ENCODE results near the gene ZSCAN12.

The ZSCAN12 gene

DNA sequence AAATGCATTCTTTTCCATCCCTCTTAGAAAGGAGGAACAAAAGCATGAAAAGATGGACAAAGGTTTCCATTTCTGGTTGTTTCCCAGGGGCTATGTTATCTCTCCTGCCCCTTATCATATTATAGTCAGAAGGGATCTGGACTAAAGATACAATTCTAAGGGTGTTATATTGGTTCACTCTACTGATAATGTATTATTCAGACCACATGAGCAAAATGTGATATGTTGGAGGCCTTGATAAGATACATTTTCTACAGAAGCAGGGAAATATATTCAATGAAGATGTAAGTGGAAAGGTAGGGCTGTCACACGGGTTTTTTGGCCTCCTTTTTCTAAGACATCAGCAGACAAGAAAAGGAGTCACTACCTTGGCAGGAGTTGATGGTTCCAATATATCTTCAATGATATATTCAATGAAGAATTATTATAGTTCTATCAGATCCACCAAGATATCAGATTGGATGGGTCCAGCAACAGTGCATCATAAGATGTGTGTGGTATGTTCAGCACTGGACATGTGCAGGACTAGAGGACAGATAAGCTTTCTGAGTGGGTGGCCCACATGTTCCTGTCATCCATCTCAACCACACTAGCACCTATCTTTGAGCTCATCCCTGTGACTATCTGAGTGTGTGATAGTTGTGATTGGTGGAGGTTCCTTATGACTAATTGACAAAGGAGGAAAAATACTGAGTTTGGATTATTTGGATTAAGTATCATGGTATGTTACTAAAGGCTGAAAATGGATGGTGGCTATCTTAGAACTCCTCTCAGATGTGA lies 55.5 kb downstream of the ZSCAN12 start:
- Histone ChIP-seq H3K36me3 (ENCODE audit: control insufficient read depth, insufficient read depth, low read length) (no peaks in the 10 kb centered on the region), H3K27me3 (ENCODE audit: control insufficient read depth, insufficient read depth, low read length) (no peaks in the 10 kb centered on the region), H3K4me1 (ENCODE audit: control insufficient read depth, insufficient read depth, low read length) (no peaks in the 10 kb centered on the region), H3K4me3 (ENCODE audit: low read length) (no peak overlapping the region), H3K27ac (ENCODE audit: low read length) (no peak overlapping the region), H3K9me3 (ENCODE audit: control insufficient read depth, insufficient read depth, low read length) (no peaks in the 10 kb centered on the region)
- no peak for DNase-seq (ENCODE audit: low read depth, low spot score)
- WGBS (ENCODE audit: insufficient coverage, insufficient read length), result no CpG with 5 or more reads among the region's 1 CpG

DNA sequence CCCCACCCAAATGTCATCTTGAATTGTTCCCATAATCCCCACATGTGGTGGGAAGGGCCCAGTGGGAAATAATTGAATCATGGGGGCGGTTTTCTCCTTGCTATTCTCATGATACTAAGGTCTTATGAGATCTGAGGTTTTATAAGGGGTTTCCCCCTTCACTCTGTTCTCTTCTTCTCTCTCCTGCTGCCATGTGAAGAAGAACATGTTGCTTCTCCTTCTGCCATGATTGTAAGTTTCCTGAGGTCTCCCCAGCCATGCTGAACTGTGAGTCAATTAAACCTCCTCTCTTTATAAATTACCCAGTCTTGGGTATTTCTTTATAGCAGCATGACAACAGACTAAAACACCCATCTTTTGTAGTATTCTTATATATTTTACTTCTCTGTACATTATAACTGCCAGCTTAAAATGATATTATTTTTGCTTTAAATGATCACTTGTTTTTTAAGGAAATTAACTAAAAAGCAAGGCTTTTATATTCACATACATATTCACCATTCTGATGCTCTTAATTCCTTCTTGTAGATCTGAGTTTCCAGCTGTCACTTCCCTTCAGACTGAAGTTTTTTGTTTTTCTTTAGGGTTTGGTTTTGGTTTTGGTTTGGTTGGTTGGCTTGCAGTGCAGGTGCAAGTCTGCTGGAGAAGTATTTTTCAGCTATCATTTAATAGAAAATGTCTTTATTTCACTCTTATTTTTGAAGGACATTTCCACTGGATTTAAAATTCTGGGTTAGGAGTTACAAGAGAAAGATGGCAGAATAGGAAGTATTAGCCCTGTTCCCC lies 59.0 kb downstream of the ZSCAN12 start:
- H3K4me1 ChIP-seq (ENCODE audit: control insufficient read depth, insufficient read depth, low read length), result no peaks in the 10 kb centered on the region
- no peaks in the 10 kb centered on the region for H3K36me3 ChIP-seq (ENCODE audit: control insufficient read depth, insufficient read depth, low read length)
- no CpG with 5 or more reads among the region's 1 CpG for WGBS (ENCODE audit: insufficient coverage, insufficient read length)
- no peaks in the 10 kb centered on the region for H3K9me3 ChIP-seq (ENCODE audit: control insufficient read depth, insufficient read depth, low read length)
- no peak overlapping the region for H3K27ac ChIP-seq (ENCODE audit: low read length)
- DNase-seq (ENCODE audit: low read depth, low spot score), result no peak
- H3K4me3 ChIP-seq (ENCODE audit: low read length), result no peak overlapping the region
- H3K27me3 ChIP-seq (ENCODE audit: control insufficient read depth, insufficient read depth, low read length), result no peaks in the 10 kb centered on the region

DNA sequence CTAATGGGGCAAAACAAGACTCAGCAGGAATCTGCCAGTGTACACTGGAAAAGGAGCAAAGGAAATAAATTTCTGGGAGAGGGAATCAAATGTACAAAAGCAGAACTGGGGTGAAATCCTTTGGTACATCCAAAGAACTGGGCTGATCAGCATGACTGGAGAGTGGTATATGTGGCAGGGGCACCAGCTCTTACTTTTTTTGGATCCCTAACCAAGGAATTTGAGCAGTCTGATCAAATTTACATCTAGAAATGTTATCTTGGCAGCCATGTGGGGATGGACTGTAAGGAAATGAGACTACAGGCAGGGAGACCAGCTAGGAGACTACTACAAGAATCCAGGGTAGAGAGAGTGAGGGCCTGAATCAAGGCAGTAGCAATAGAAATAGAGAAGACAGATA lies 62.4 kb downstream of the ZSCAN12 start:
- DNase-seq (ENCODE audit: low read depth, low spot score), result no peak
- Histone ChIP-seq H3K36me3 (ENCODE audit: control insufficient read depth, insufficient read depth, low read length) (no peaks in the 10 kb centered on the region), H3K4me3 (ENCODE audit: low read length) (peak overlapping the region; percentile 59; the same call in 1 of the 2 replicates), H3K27me3 (ENCODE audit: control insufficient read depth, insufficient read depth, low read length) (no peaks in the 10 kb centered on the region), H3K27ac (ENCODE audit: low read length) (no peak overlapping the region), H3K4me1 (ENCODE audit: control insufficient read depth, insufficient read depth, low read length) (no peaks in the 10 kb centered on the region), H3K9me3 (ENCODE audit: control insufficient read depth, insufficient read depth, low read length) (no peaks in the 10 kb centered on the region)

DNA sequence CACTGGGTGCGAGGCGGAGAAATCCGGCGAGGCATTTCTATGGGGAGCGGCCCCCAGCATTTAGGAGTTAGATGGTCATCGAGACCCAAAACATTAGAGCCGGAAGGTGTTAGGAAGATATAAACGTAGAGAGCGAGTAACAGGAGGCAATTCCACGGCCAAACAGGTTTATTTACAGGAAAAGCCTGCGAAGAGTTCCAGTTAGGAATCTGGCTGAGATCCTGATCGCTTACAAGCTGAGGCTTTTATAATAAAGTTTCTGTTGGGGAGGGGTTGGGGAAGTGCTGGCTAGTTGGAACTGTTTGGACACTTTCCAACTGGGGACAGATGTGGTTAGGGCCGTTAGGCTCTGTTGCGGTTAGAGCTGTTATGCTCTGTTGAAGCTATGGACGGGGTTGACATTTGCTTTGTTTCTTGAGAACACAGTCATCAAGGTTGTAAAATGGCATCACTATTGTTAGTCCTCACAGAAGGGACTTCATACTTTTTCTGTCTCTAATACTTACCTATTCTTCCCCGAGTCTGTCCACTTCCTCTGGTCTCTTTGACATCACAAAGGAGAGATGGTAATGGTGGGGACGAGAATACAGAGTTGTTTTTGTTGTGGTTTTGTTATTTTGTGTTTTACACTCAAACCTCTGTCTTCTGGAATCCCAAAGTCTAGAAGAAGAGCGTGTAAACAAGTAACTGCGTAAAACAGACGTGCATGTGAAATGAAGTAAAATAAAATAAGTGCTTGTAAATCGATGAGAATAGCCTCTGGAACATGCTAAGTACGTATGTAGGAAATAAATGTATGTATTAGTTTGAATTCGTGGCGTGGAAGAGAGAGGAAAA lies 63.0 kb downstream of the ZSCAN12 start:
- Histone ChIP-seq H3K4me3 (ENCODE audit: low read length) (peak overlapping the region; percentile 59; the same call in 1 of the 2 replicates), H3K27ac (ENCODE audit: low read length) (no peak overlapping the region), H3K27me3 (ENCODE audit: control insufficient read depth, insufficient read depth, low read length) (no peaks in the 10 kb centered on the region), H3K4me1 (ENCODE audit: control insufficient read depth, insufficient read depth, low read length) (no peaks in the 10 kb centered on the region), H3K36me3 (ENCODE audit: control insufficient read depth, insufficient read depth, low read length) (no peaks in the 10 kb centered on the region), H3K9me3 (ENCODE audit: control insufficient read depth, insufficient read depth, low read length) (no peaks in the 10 kb centered on the region)
- DNase-seq (ENCODE audit: low read depth, low spot score), result no peak
- 100% methylated on average over 4 of the region's 24 CpGs for WGBS (ENCODE audit: insufficient coverage, insufficient read length)

DNA sequence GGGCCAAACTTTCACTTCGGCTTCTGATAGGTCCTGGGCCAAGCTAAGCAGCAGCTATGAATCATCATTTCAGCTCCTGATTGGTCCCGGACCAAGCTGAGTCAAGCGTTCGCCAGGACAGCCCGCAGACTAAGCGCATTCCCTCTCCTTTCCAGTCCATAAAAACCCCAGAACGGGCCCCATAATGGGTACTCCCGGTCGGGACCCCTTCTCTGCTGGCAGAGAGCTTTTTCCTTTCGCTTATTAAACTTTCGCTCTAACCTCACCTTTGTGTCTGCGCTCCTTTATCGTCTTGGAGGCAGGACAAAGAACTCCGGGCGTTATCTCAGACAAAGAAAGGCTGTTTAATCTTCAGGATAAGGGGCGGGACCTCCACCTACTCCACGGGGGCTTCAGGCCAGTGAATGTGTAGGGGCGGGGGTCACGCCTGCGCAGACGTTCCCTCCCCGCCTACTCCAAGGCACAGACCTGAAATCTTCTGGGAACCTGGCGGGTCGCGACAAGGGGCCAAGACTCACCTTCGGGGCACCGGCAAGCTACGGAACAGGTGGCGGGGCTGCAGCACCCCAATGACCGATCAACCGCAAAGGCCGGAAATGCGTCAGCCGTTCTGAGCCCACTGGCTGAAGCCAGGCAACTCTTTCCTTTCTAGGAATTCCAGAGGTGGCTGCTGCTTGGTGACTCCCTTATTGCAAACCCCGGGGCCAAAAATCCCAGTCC lies 63.8 kb downstream of the ZSCAN12 start, which contains the start of gene ZSCAN31:
Gene ZSCAN31, minus strand, starts transcription at position 585 of the 720 bp plus-strand sequence. CDS start 6,465 bp downstream, outside the sequence.
- peak within 1 kb of the TSS; percentile 59; the same call in 1 of the 2 replicates for H3K4me3 ChIP-seq (ENCODE audit: low read length)
- no peaks in the 10 kb centered on the region for H3K27me3 ChIP-seq (ENCODE audit: control insufficient read depth, insufficient read depth, low read length)
- H3K4me1 ChIP-seq (ENCODE audit: control insufficient read depth, insufficient read depth, low read length), result no peaks in the 10 kb centered on the region
- H3K36me3 ChIP-seq (ENCODE audit: control insufficient read depth, insufficient read depth, low read length), result no peaks in the 10 kb centered on the region
- no peaks in the 10 kb centered on the region for H3K9me3 ChIP-seq (ENCODE audit: control insufficient read depth, insufficient read depth, low read length)
- WGBS (ENCODE audit: insufficient coverage, insufficient read length), result no CpG with 5 or more reads among the region's 35 CpGs
- peak; percentile 96 for DNase-seq (ENCODE audit: low read depth, low spot score)
- H3K27ac ChIP-seq (ENCODE audit: low read length), result no peak within 1 kb of the TSS

DNA sequence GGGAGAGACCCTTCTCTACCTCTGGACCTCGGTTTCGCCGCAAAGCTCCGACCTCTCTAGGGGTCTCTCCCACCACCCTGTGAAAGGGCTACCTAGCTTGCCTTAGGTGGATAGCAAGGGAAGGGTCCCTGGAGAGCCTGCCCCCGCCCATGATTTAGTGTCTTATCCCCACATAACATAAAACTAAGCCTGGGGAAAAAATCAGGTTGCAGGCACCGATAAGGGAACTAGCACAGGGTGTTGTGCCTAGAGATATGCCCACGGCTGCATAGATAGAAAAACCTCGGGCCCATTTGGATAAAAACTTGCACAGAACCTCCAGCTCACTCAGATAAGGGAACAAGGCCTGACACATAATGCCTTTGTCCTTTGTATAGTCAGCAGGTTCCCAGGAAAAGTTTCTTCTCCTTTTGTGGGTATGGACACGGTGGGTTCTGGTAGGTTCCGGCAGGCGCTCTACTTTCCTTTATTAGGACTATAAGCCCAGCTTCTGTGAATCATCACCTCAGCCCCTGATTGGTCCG lies 64.4 kb downstream of the ZSCAN12 start:
- WGBS (ENCODE audit: insufficient coverage, insufficient read length), result no CpG with 5 or more reads among the region's 12 CpGs
- H3K36me3 ChIP-seq (ENCODE audit: control insufficient read depth, insufficient read depth, low read length), result no peaks in the 10 kb centered on the region
- no peaks in the 10 kb centered on the region for H3K27me3 ChIP-seq (ENCODE audit: control insufficient read depth, insufficient read depth, low read length)
- DNase-seq (ENCODE audit: low read depth, low spot score), result no peak
- H3K9me3 ChIP-seq (ENCODE audit: control insufficient read depth, insufficient read depth, low read length), result no peaks in the 10 kb centered on the region
- peak overlapping the region; percentile 59; the same call in 1 of the 2 replicates for H3K4me3 ChIP-seq (ENCODE audit: low read length)
- no peaks in the 10 kb centered on the region for H3K4me1 ChIP-seq (ENCODE audit: control insufficient read depth, insufficient read depth, low read length)
- H3K27ac ChIP-seq (ENCODE audit: low read length), result no peak overlapping the region

DNA sequence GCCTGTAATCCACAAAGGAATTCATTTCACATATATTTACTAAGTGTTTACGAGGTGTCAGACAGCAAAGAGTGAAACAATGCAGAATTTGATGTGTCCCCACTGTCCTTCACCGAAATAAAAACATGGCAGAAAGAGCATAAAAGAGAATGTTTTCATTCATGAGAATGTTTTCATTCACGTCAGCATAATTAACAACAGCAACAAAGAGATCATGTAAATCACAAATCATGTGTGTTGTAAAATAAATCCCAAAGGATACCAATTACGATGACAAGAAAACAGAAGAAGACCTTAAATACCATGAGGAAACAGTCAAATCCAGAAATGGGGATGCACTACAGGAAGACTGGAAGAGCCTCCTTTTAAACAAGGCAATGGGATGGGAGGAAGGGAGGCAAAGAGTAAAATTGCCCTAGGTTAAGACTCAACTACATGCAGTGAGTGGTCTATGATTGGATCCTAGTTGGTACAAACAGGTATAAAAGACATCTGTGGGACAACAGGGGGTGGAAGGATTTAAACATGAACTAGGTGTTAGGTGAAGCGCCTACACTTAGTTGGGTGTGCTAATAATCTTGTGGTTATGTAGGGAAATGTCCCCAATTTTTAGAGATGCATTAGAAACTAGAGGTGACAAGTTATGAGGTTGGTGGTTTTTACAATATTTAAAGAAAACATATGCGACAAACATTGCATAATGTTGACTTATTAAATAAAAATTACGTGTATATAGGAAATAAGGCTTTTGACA lies 65.1 kb downstream of the ZSCAN12 start:
- H3K4me1 ChIP-seq (ENCODE audit: control insufficient read depth, insufficient read depth, low read length), result no peaks in the 10 kb centered on the region
- H3K36me3 ChIP-seq (ENCODE audit: control insufficient read depth, insufficient read depth, low read length), result no peaks in the 10 kb centered on the region
- 100% methylated on average over 1 of the region's 7 CpGs for WGBS (ENCODE audit: insufficient coverage, insufficient read length)
- no peak overlapping the region for H3K27ac ChIP-seq (ENCODE audit: low read length)
- peak overlapping the region; percentile 59; the same call in 1 of the 2 replicates for H3K4me3 ChIP-seq (ENCODE audit: low read length)
- no peak for DNase-seq (ENCODE audit: low read depth, low spot score)
- H3K27me3 ChIP-seq (ENCODE audit: control insufficient read depth, insufficient read depth, low read length), result no peaks in the 10 kb centered on the region
- H3K9me3 ChIP-seq (ENCODE audit: control insufficient read depth, insufficient read depth, low read length), result no peaks in the 10 kb centered on the region

DNA sequence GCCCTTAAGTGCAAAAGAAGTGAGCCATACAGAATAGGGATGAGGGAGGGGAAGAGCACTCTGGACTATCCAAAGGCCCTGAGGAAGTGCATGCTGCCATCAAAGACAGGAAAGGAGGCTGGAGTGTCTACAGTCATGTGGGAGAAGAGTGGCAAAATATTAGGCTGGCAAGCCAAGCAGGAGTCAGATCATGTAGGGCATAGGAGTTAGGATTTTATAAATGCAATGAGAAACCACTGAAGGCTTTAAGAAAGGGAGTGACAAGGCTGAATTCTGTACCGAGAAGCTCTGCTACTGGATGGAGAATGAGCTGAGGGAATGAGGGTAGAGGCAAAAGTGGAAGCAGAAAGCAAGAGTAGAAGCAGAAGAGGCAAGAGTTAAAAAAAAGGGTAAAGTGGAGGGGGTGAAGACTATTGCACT lies 65.9 kb downstream of the ZSCAN12 start:
- Histone ChIP-seq H3K27ac (ENCODE audit: low read length) (no peak overlapping the region), H3K4me3 (ENCODE audit: low read length) (no peak overlapping the region), H3K9me3 (ENCODE audit: control insufficient read depth, insufficient read depth, low read length) (peaks cover 2% of the 10 kb centered on the region; the same call in 1 of the 2 replicates), H3K36me3 (ENCODE audit: control insufficient read depth, insufficient read depth, low read length) (peaks cover 3% of the 10 kb centered on the region; the same call in 1 of the 2 replicates), H3K27me3 (ENCODE audit: control insufficient read depth, insufficient read depth, low read length) (no peaks in the 10 kb centered on the region), H3K4me1 (ENCODE audit: control insufficient read depth, insufficient read depth, low read length) (no peaks in the 10 kb centered on the region)
- no CpG with 5 or more reads among the region's 1 CpG for WGBS (ENCODE audit: insufficient coverage, insufficient read length)
- DNase-seq (ENCODE audit: low read depth, low spot score), result no peak

DNA sequence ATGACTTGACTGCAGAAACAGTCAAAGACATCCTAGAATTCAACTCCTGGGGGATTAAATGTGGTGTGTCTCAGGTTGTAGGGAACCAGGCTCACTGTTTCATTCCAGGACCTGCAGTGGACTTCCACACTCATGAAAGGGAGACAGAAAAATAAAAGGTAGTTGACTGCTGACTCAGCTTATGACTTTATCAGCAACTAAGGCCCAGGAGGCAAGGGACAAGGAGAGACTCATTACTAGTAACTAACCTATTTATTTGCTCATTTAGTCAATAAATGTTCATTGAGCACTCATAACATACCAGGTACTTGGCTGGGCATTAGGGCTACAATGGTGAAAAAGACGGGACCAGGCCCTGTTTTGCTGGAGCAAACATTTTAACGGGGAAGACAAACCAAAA lies 66.5 kb downstream of the ZSCAN12 start:
- DNase-seq (ENCODE audit: low read depth, low spot score), result no peak
- peaks cover 2% of the 10 kb centered on the region; the same call in 1 of the 2 replicates for H3K9me3 ChIP-seq (ENCODE audit: control insufficient read depth, insufficient read depth, low read length)
- no CpG with 5 or more reads among the region's 2 CpGs for WGBS (ENCODE audit: insufficient coverage, insufficient read length)
- no peaks in the 10 kb centered on the region for H3K4me1 ChIP-seq (ENCODE audit: control insufficient read depth, insufficient read depth, low read length)
- no peak overlapping the region for H3K27ac ChIP-seq (ENCODE audit: low read length)
- H3K36me3 ChIP-seq (ENCODE audit: control insufficient read depth, insufficient read depth, low read length), result peaks cover 3% of the 10 kb centered on the region; the same call in 1 of the 2 replicates
- H3K27me3 ChIP-seq (ENCODE audit: control insufficient read depth, insufficient read depth, low read length), result no peaks in the 10 kb centered on the region
- H3K4me3 ChIP-seq (ENCODE audit: low read length), result no peak overlapping the region

Data from iPS DF 6.9 (cell line).